Neural cell (in vitro differentiated cells): ENCODE data around the gene ASB18.

Experiments used
- CTCF ChIP-seq: fragments of 450-650 bp; IDR thresholded peaks from 2 replicates; pipeline ENCODE4 v1.5.1; 2014; ENCODE audit warnings: antibody characterized with exemption, mild to moderate bottlenecking, moderate library complexity; ENCODE audit not compliant: poor library complexity, severe bottlenecking
- EP300 ChIP-seq: fragments of 450-650 bp; conservative IDR thresholded peaks from 2 replicates; pipeline ENCODE4 v1.6.1; 2014; ENCODE audit warnings: antibody characterized with exemption, mild to moderate bottlenecking, moderate library complexity; ENCODE audit not compliant: poor library complexity, severe bottlenecking
- EZH2 ChIP-seq: fragments of 200-600, 300-800 bp; shearing (Covaris generic), sonication (generic); IDR thresholded peaks from 2 replicates; pipeline ENCODE4 v1.6.1; 2014; ENCODE audit warnings: antibody characterized with exemption, low read length, borderline replicate concordance, mild to moderate bottlenecking; ENCODE audit not compliant: insufficient read depth, poor library complexity, severe bottlenecking
- RAD21 ChIP-seq: fragments of 450-650 bp; conservative IDR thresholded peaks from 2 replicates; pipeline ENCODE4 v1.6.1; 2014; ENCODE audit warnings: antibody characterized with exemption, mild to moderate bottlenecking, moderate library complexity
- TAF1 ChIP-seq: IDR thresholded peaks from 2 replicates; pipeline ENCODE4 v1.6.1; 2012; ENCODE audit warnings: low read depth

- TF ChIP-seq CTCF (no peak), TAF1 (no peak), EZH2 (no peak), RAD21 (no peak), EP300 (no peak)
Observed at GRCh38 chr2:236164925-236165841, 99.0 kb downstream of the ASB18 start.
